ENCODE data around the gene SOX5.

SOX5 gene

GRCh38 chr12:23621900-23622299 is 327.6 kb downstream of the SOX5 start:
- ChIA-PET POLR2A (no interaction called here), CTCF (no interaction called here)
- DNase-seq (ENCODE audit: extremely low spot score), result no peak
- TF ChIP-seq PKNOX1 (IDR thresholded peaks at IDR 0.05), result no peak
- TF ChIP-seq SUZ12 (IDR thresholded peaks at IDR 0.05), result no peak

- DNase-seq (ENCODE audit: extremely low spot score), result no peak
- ChIA-PET CTCF (no interaction called here), POLR2A (no interaction called here)
- TF ChIP-seq FOXK2 (IDR thresholded peaks at IDR 0.05) (no peak), SP1 (IDR thresholded peaks at IDR 0.05) (no peak), NFRKB (IDR thresholded peaks at IDR 0.05) (no peak), FOXA1 (IDR thresholded peaks at IDR 0.05) (no peak), ZNF384 (IDR thresholded peaks at IDR 0.05) (no peak), LEF1 (IDR thresholded peaks at IDR 0.05; ENCODE audit: borderline replicate concordance) (no peak), BHLHE40 (IDR thresholded peaks at IDR 0.05; ENCODE audit: borderline replicate concordance) (no peak), FOXM1 (IDR thresholded peaks at IDR 0.05; ENCODE audit: borderline replicate concordance) (no peak), ARNT (IDR thresholded peaks at IDR 0.05) (no peak), HDGF (IDR thresholded peaks at IDR 0.05; ENCODE audit: borderline replicate concordance) (no peak), SUZ12 (IDR thresholded peaks at IDR 0.05) (no peak), L3MBTL2 (conservative IDR thresholded peaks at IDR 0.05) (no peak), PKNOX1 (IDR thresholded peaks at IDR 0.05) (no peak), CTBP1 (IDR thresholded peaks at IDR 0.05; ENCODE audit: borderline replicate concordance) (no peak), TARDBP (IDR thresholded peaks at IDR 0.05) (no peak), ELF4 (IDR thresholded peaks at IDR 0.05) (no peak)
Observed at GRCh38 chr12:23618718-23619117, 330.8 kb downstream of the SOX5 start.

- no peak for TF ChIP-seq FOXK2 (IDR thresholded peaks at IDR 0.05)
- TF ChIP-seq LEF1 (IDR thresholded peaks at IDR 0.05; ENCODE audit: borderline replicate concordance), result no peak
- no peak for TF ChIP-seq L3MBTL2 (conservative IDR thresholded peaks at IDR 0.05)
- no peak for TF ChIP-seq FOXM1 (IDR thresholded peaks at IDR 0.05; ENCODE audit: borderline replicate concordance)
- no peak for TF ChIP-seq SUZ12 (IDR thresholded peaks at IDR 0.05)
- TF ChIP-seq ELF4 (IDR thresholded peaks at IDR 0.05), result no peak
- TF ChIP-seq TARDBP (IDR thresholded peaks at IDR 0.05), result no peak
- TF ChIP-seq SP1 (IDR thresholded peaks at IDR 0.05), result no peak
- no peak for TF ChIP-seq NFRKB (IDR thresholded peaks at IDR 0.05)
- TF ChIP-seq FOXA1 (IDR thresholded peaks at IDR 0.05), result no peak
- TF ChIP-seq ARNT (IDR thresholded peaks at IDR 0.05), result no peak
- POLR2A ChIA-PET, result no interaction called here
- CTCF ChIA-PET, result no interaction called here
- DNase-seq (ENCODE audit: extremely low spot score), result no peak
Observed at GRCh38 chr12:23617749-23618148, 331.7 kb downstream of the SOX5 start.

- ChIA-PET CTCF (no interaction called here), POLR2A (no interaction called here)
- TF ChIP-seq ZNF384 (IDR thresholded peaks at IDR 0.05) (no peak), PKNOX1 (IDR thresholded peaks at IDR 0.05) (no peak), FOXM1 (IDR thresholded peaks at IDR 0.05; ENCODE audit: borderline replicate concordance) (no peak), NFRKB (IDR thresholded peaks at IDR 0.05) (no peak), LEF1 (IDR thresholded peaks at IDR 0.05; ENCODE audit: borderline replicate concordance) (no peak), CTBP1 (IDR thresholded peaks at IDR 0.05; ENCODE audit: borderline replicate concordance) (no peak), FOXK2 (IDR thresholded peaks at IDR 0.05) (no peak), TARDBP (IDR thresholded peaks at IDR 0.05) (no peak), SUZ12 (IDR thresholded peaks at IDR 0.05) (no peak), BHLHE40 (IDR thresholded peaks at IDR 0.05; ENCODE audit: borderline replicate concordance) (no peak), ARNT (IDR thresholded peaks at IDR 0.05) (no peak), L3MBTL2 (conservative IDR thresholded peaks at IDR 0.05) (no peak), SP1 (IDR thresholded peaks at IDR 0.05) (no peak), ELF4 (IDR thresholded peaks at IDR 0.05) (no peak), HDGF (IDR thresholded peaks at IDR 0.05; ENCODE audit: borderline replicate concordance) (no peak), FOXA1 (IDR thresholded peaks at IDR 0.05) (no peak)
- DNase-seq (ENCODE audit: extremely low spot score), result no peak
Observed at GRCh38 chr12:23614280-23614679, 335.2 kb downstream of the SOX5 start.

- CTCF ChIA-PET, result no interaction called here
- no peak for DNase-seq (ENCODE audit: extremely low spot score)
- TF ChIP-seq ELF4 (IDR thresholded peaks at IDR 0.05), result no peak
- TF ChIP-seq FOXA1 (IDR thresholded peaks at IDR 0.05), result no peak
- TF ChIP-seq HDGF (IDR thresholded peaks at IDR 0.05; ENCODE audit: borderline replicate concordance), result no peak
- TF ChIP-seq ZNF384 (IDR thresholded peaks at IDR 0.05), result no peak
- no peak for TF ChIP-seq ARNT (IDR thresholded peaks at IDR 0.05)
- TF ChIP-seq FOXM1 (IDR thresholded peaks at IDR 0.05; ENCODE audit: borderline replicate concordance), result no peak
- no peak for TF ChIP-seq PKNOX1 (IDR thresholded peaks at IDR 0.05)
- TF ChIP-seq CTBP1 (IDR thresholded peaks at IDR 0.05; ENCODE audit: borderline replicate concordance), result no peak
- no peak for TF ChIP-seq NFRKB (IDR thresholded peaks at IDR 0.05)
- no peak for TF ChIP-seq SUZ12 (IDR thresholded peaks at IDR 0.05)
- no peak for TF ChIP-seq FOXK2 (IDR thresholded peaks at IDR 0.05)
- no peak for TF ChIP-seq L3MBTL2 (conservative IDR thresholded peaks at IDR 0.05)
- no peak for TF ChIP-seq SP1 (IDR thresholded peaks at IDR 0.05)
- TF ChIP-seq LEF1 (IDR thresholded peaks at IDR 0.05; ENCODE audit: borderline replicate concordance), result no peak
- TF ChIP-seq TARDBP (IDR thresholded peaks at IDR 0.05), result no peak
- TF ChIP-seq BHLHE40 (IDR thresholded peaks at IDR 0.05; ENCODE audit: borderline replicate concordance), result no peak
- POLR2A ChIA-PET, result no interaction called here
Observed at GRCh38 chr12:23611320-23611719, 338.1 kb downstream of the SOX5 start.

GRCh38 chr12:23600919-23601318 is 348.6 kb downstream of the SOX5 start:
- CTCF ChIA-PET, result no interaction called here
- no peak for DNase-seq (ENCODE audit: extremely low spot score)
- POLR2A ChIA-PET, result no interaction called here
- no peak for TF ChIP-seq ELF4 (IDR thresholded peaks at IDR 0.05)
- TF ChIP-seq BHLHE40 (IDR thresholded peaks at IDR 0.05; ENCODE audit: borderline replicate concordance), result no peak
- TF ChIP-seq PKNOX1 (IDR thresholded peaks at IDR 0.05), result no peak
- no peak for TF ChIP-seq FOXM1 (IDR thresholded peaks at IDR 0.05; ENCODE audit: borderline replicate concordance)
- TF ChIP-seq FOXK2 (IDR thresholded peaks at IDR 0.05), result no peak
- TF ChIP-seq ARNT (IDR thresholded peaks at IDR 0.05), result no peak
- TF ChIP-seq TARDBP (IDR thresholded peaks at IDR 0.05), result no peak
- TF ChIP-seq NFRKB (IDR thresholded peaks at IDR 0.05), result no peak
- TF ChIP-seq SUZ12 (IDR thresholded peaks at IDR 0.05), result no peak
- TF ChIP-seq ZNF384 (IDR thresholded peaks at IDR 0.05), result no peak
- no peak for TF ChIP-seq FOXA1 (IDR thresholded peaks at IDR 0.05)
- TF ChIP-seq CTBP1 (IDR thresholded peaks at IDR 0.05; ENCODE audit: borderline replicate concordance), result no peak
